HepG2 (cell line): Measurements from ENCODE around the gene EOMES. TPM values are rescaled to one million over a fixed set of nuclear protein-coding genes. Genes with fewer than 3 reads are reported as not detected.
A peak's percentile ranks its signal among the peaks of the same experiment; 100 is the strongest.

Experiments used
- ATAC-seq: fragments of 200-7000 bp; cut with Tn5 transposase; 3 replicates; pipeline ENCODE4 v1.9.1; 2020; ENCODE audit warnings: mild to moderate bottlenecking, moderate library complexity
- BruUV-seq: library from RNA; stranded (reverse); fragments of 400-500 nt; replicated peaks from 2 replicates; lab custom pipeline; 2021; lab: Mats Ljungman, UMichigan
- CTCF ChIA-PET: fragments of 300-600 bp; formaldehyde crosslinking; extraction: SDS; loops from one replicate; lab custom pipeline; 2021; ENCODE audit warnings: low total read pairs, inconsistent platforms, low intra/inter-chr PET ratio; lab: Yijun Ruan, JAX
- POLR2A ChIA-PET: fragments of 350-600 bp; sonication (Branson Sonifier 250); formaldehyde crosslinking; loops from one replicate; lab custom pipeline; 2020; ENCODE audit warnings: antibody characterized with exemption, inconsistent platforms; lab: Yijun Ruan, JAX
- DNase-seq: peaks from one replicate; pipeline ENCODE4 v3.0.0-alpha.2; 2015; ENCODE audit warnings: low spot score
- FAIRE-seq: peaks from 3 replicates; lab custom pipeline; 2011; peaks lifted over from hg19 to GRCh38; lab: Jason Lieb, UNC
- H2AFZ ChIP-seq: one replicate; pipeline ENCODE4 v1.6.1; 2011; ENCODE audit warnings: low read length, inconsistent platforms
- H3K27ac ChIP-seq: fragments of 300-600 bp; 3 replicates; pipeline ENCODE4 v1.8.0; 2011; ENCODE audit warnings: mixed run types, mild to moderate bottlenecking, mixed read lengths, low read length, inconsistent platforms; ENCODE audit not compliant: insufficient read depth; ENCODE audit errors: extremely low read length
- H3K27me3 ChIP-seq, 2 experiments: fragments of 200-600 bp in 1 of 2; 2 replicates in 1 of 2; 3 replicates in 1 of 2; pipeline versions ENCODE4 v1.6.0 to v1.8.0; 2011; ENCODE audit warnings: low read length in 2 of 2, mild to moderate bottlenecking in 2 of 2, moderate library complexity in 2 of 2, inconsistent platforms in 1 of 2; ENCODE audit not compliant: insufficient read depth in 2 of 2, control insufficient read depth in 1 of 2
- H3K36me3 ChIP-seq, 2 experiments: fragments of 200-600 bp in 1 of 2; replicated peaks in 1 of 2; 2 replicates in 1 of 2; 3 replicates in 1 of 2; pipeline versions ENCODE4 v1.5.1 to v1.8.0; 2011; ENCODE audit warnings: low read length in 2 of 2, inconsistent platforms in 1 of 2; ENCODE audit not compliant: insufficient read depth in 2 of 2, control insufficient read depth in 1 of 2
- H3K4me1 ChIP-seq: 2 replicates; pipeline ENCODE4 v1.5.1; 2012; ENCODE audit warnings: low read length, inconsistent platforms; ENCODE audit not compliant: insufficient read depth
- H3K4me2 ChIP-seq: 2 replicates; pipeline ENCODE4 v1.6.0; 2011; ENCODE audit warnings: low read depth, low read length, inconsistent platforms
- H3K4me3 ChIP-seq, 3 experiments: fragments of 200-600 bp in 1 of 3; sonication (generic), shearing (Covaris generic) in 1 of 3; replicated peaks in 1 of 3; 2 replicates each; pipeline ENCODE4 v1.5.1; 2011 to 2016; ENCODE audit warnings: low read length in 3 of 3, inconsistent platforms in 2 of 3, low read depth in 2 of 3, mild to moderate bottlenecking in 2 of 3, control low read depth in 1 of 3, mixed read lengths in 1 of 3; ENCODE audit not compliant: insufficient read depth in 1 of 3
- H3K79me2 ChIP-seq: one replicate; pipeline ENCODE4 v1.6.1; 2011; ENCODE audit warnings: low read length, inconsistent platforms; ENCODE audit not compliant: insufficient read depth
- H3K9ac ChIP-seq: 2 replicates; pipeline ENCODE4 v1.6.0; 2011; ENCODE audit warnings: mild to moderate bottlenecking, low read depth, low read length, inconsistent platforms; ENCODE audit not compliant: insufficient read depth
- H3K9me3 ChIP-seq: 2 replicates; pipeline ENCODE4 v1.5.1; 2012; ENCODE audit warnings: mild to moderate bottlenecking, low read length
- H4K20me1 ChIP-seq: 2 replicates; pipeline ENCODE4 v1.6.0; 2011; ENCODE audit warnings: inconsistent platforms, mild to moderate bottlenecking, low read length, moderate library complexity; ENCODE audit not compliant: insufficient read depth
- BCL6 ChIP-seq: IDR thresholded peaks from 2 replicates; pipeline ENCODE4 v1.6.1; 2016; ENCODE audit warnings: missing genetic modification reagents, missing compliant biosample characterization
- CSRNP2 ChIP-seq: sonication (generic); formaldehyde crosslinking; conservative IDR thresholded peaks from 2 replicates; pipeline ENCODE4 v1.8.0; 2022; ENCODE audit warnings: low read depth, missing genetic modification reagents
- HNRNPLL ChIP-seq: fragments of 200-400 bp; formaldehyde crosslinking; IDR thresholded peaks from 2 replicates; pipeline ENCODE4 v1.6.1; 2017; ENCODE audit warnings: mild to moderate bottlenecking, low read depth, low read length; ENCODE audit not compliant: poor library complexity, severe bottlenecking
- KLF6 ChIP-seq: IDR thresholded peaks from 2 replicates; pipeline ENCODE4 v1.8.0; 2016; ENCODE audit warnings: missing biosample characterization, missing genetic modification reagents
- NRL ChIP-seq: sonication (generic); formaldehyde crosslinking; IDR thresholded peaks from 2 replicates; pipeline ENCODE4 v1.5.0; 2020; ENCODE audit warnings: missing genetic modification reagents, mild to moderate bottlenecking, moderate library complexity, borderline replicate concordance
- PRMT3 ChIP-seq: sonication (generic); formaldehyde crosslinking; IDR thresholded peaks from 2 replicates; pipeline ENCODE4 v1.8.1; 2022; ENCODE audit warnings: low read depth, mild to moderate bottlenecking, moderate library complexity, missing genetic modification reagents, borderline replicate concordance
- SSRP1 ChIP-seq: IDR thresholded peaks from 2 replicates; pipeline ENCODE4 v1.6.1; 2016; ENCODE audit warnings: control low read depth
- TGIF2 ChIP-seq: IDR thresholded peaks from 2 replicates; pipeline ENCODE4 v1.6.1; 2016; ENCODE audit warnings: control low read depth, missing compliant biosample characterization
- THAP8 ChIP-seq: sonication (generic); formaldehyde crosslinking; IDR thresholded peaks from 2 replicates; pipeline ENCODE4 v1.5.1; 2020; ENCODE audit warnings: missing genetic modification reagents, mild to moderate bottlenecking, borderline replicate concordance
- ZNF34 ChIP-seq: sonication (generic); formaldehyde crosslinking; IDR thresholded peaks from 2 replicates; pipeline ENCODE4 v1.4.0; 2020; ENCODE audit warnings: mild to moderate bottlenecking, missing genetic modification reagents, borderline replicate concordance
- ZSCAN22 ChIP-seq: sonication (generic); formaldehyde crosslinking; IDR thresholded peaks from 2 replicates; pipeline ENCODE4 v1.4.0; 2020; ENCODE audit warnings: mild to moderate bottlenecking, missing genetic modification reagents
- WGBS: methylation state at CpG from one replicate; pipeline ENCODE4 v1.1.6; 2017; ENCODE audit warnings: low lambda C conversion rate; 5-methylcytosine and 5-hydroxymethylcytosine counted together
- in situ Hi-C: cut with HindIII; loops from 2 replicates; pipeline ENCODE4 v1.10.0; 2017; ENCODE audit warnings: low pct_unique_long_range_greater_than_20kb; ENCODE audit not compliant: extremely low pct_ligation_motif_present
- intact Hi-C: fragments of 100-400 bp; cut with micrococcal nuclease; formaldehyde crosslinking; loops from one replicate; pipeline ENCODE4 v1.10.0; 2022; ENCODE audit not compliant: unreplicated experiment
- polyA plus RNA-seq, 8 experiments: library from polyadenylated mRNA; depleted of rRNA in 3 of 8; stranded (reverse) in 7 of 8; unstranded in 1 of 8; fragments of >200 nt; fragmentation: Illumina TruSeq in 4 of 8; extraction: Trizol in 4 of 8; gene quantifications; 2 replicates each; pipeline versions ENCODE4 v1.2.1 to v1.2.3, GENCODE V29; 2011 to 2016; ENCODE audit warnings: low read depth in 4 of 8, missing spikeins in 1 of 8, mixed read lengths in 1 of 8; ENCODE audit not compliant: insufficient read depth in 1 of 8
- total RNA-seq, 5 experiments: library from RNA; depleted of rRNA; stranded (reverse); fragments of >200 nt; fragmentation: Illumina TruSeq; extraction: Trizol; gene quantifications; 2 replicates each; pipeline ENCODE4 v1.2.3, GENCODE V29; 2016; ENCODE audit warnings: low read depth in 1 of 5

The EOMES gene
- total and polyA plus RNA-seq, 2 of the 13 experiments (the other 11 are each of a cell fraction or from before 2014, with no cell fraction given), result 0.11 to 0.12 TPM

GRCh38 chr3:27696906-27697305, 25.2 kb downstream of the EOMES start:
- ChIA-PET POLR2A (no interaction called here), CTCF (no interaction called here)
- 0% methylated on average over 1 of the region's 1 CpG for WGBS
- no peaks in the 10 kb centered on the region for H3K36me3 ChIP-seq
- H2AFZ ChIP-seq, result no peak overlapping the region
- no peaks in the 10 kb centered on the region for H3K79me2 ChIP-seq
- H4K20me1 ChIP-seq, result no peaks in the 10 kb centered on the region
- intact Hi-C loops, result no loop called here
- H3K4me2 ChIP-seq, result no peak overlapping the region
- no peak overlapping the region for H3K9ac ChIP-seq
- no peaks in the 10 kb centered on the region for H3K4me1 ChIP-seq
- no peaks in the 10 kb centered on the region for H3K27me3 ChIP-seq
- no TSS peak for BruUV-seq
- H3K9me3 ChIP-seq, result no peaks in the 10 kb centered on the region
- in situ Hi-C loops, result no loop called here
- H3K27ac ChIP-seq, result no peak overlapping the region
- ATAC-seq, result no peak
- TF ChIP-seq ZNF34 (CRISPR knock-in tag), result no peak
- peak; percentile 26; the same call in 1 of the 2 replicates for TF ChIP-seq BCL6 (CRISPR knock-in tag)
- no peak overlapping the region for H3K4me3 ChIP-seq
- FAIRE-seq, result no peak
- DNase-seq, result no peak

GRCh38 chr3:27695636-27696035, 26.5 kb downstream of the EOMES start:
- H2AFZ ChIP-seq, result no peak overlapping the region
- no peak overlapping the region for H3K4me3 ChIP-seq
- 0% methylated on average over 2 of the region's 2 CpGs for WGBS
- no peaks in the 10 kb centered on the region for H4K20me1 ChIP-seq
- DNase-seq, result no peak
- H3K9ac ChIP-seq, result no peak overlapping the region
- no peak for ATAC-seq
- BruUV-seq, result no TSS peak
- in situ Hi-C loops, result no loop called here
- CTCF ChIA-PET, result no interaction called here
- no peak for FAIRE-seq
- no peak overlapping the region for H3K27ac ChIP-seq
- no peaks in the 10 kb centered on the region for H3K27me3 ChIP-seq
- TF ChIP-seq ZSCAN22 (no peak), NRL (no peak), SSRP1 (no peak), KLF6 (no peak), TGIF2 (no peak), CSRNP2 (no peak), THAP8 (CRISPR knock-in tag) (no peak), HNRNPLL (no peak), PRMT3 (CRISPR knock-in tag) (no peak)
- TF ChIP-seq, all 625 proteins: peak for 0
- Histone ChIP-seq H3K9me3 (no peaks in the 10 kb centered on the region), H3K79me2 (no peaks in the 10 kb centered on the region), H3K4me2 (no peak overlapping the region), H3K4me1 (no peaks in the 10 kb centered on the region), H3K36me3 (no peaks in the 10 kb centered on the region)
- intact Hi-C loops, result no loop called here
- POLR2A ChIA-PET, result no interaction called here
